H1 (cell line): ENCODE data around the gene SPOCK1. TPM values are rescaled to one million over a fixed set of nuclear protein-coding genes. Genes with fewer than 3 reads are reported as not detected.

Experiments used
- CTCF ChIA-PET: fragments of 300-600 bp; sonication (Branson Sonifier 250); formaldehyde crosslinking; loops from one replicate; lab custom pipeline; 2021; ENCODE audit not compliant: partially characterized antibody; lab: Charles Lee
- POLR2A ChIA-PET: fragments of 300-600 bp; sonication (Branson Sonifier 250); formaldehyde crosslinking; loops from one replicate; lab custom pipeline; 2021; ENCODE audit warnings: inconsistent platforms; ENCODE audit not compliant: partially characterized antibody; lab: Charles Lee
- DNase-seq, 2 experiments: peaks; one replicate each; pipeline versions ENCODE4 v3.0.0 to v3.0.0-alpha.2; 2010 to 2022; ENCODE audit warnings: low spot score in 2 of 2, low read depth in 1 of 2, mixed read lengths in 1 of 2
- FAIRE-seq: peaks from 2 replicates; lab custom pipeline; 2011; peaks lifted over from hg19 to GRCh38; lab: Jason Lieb, UNC
- H2AFZ ChIP-seq: 2 replicates; pipeline ENCODE4 v1.8.1; 2012; ENCODE audit warnings: low read length, inconsistent platforms
- H2AK5ac ChIP-seq: 2 replicates; pipeline ENCODE4 v1.6.1; 2013; ENCODE audit warnings: low read depth, low read length
- H2BK120ac ChIP-seq: replicated peaks from 2 replicates; pipeline ENCODE3; 2013; ENCODE audit warnings: low read depth, low read length, inconsistent platforms
- H2BK12ac ChIP-seq: 2 replicates; pipeline ENCODE4 v1.6.1; 2013; ENCODE audit warnings: low read depth, low read length
- H2BK15ac ChIP-seq: 2 replicates; pipeline ENCODE4 v1.6.1; 2013; ENCODE audit warnings: low read length
- H2BK20ac ChIP-seq: 2 replicates; pipeline ENCODE4 v1.6.1; 2013; ENCODE audit warnings: low read length
- H2BK5ac ChIP-seq: 2 replicates; pipeline ENCODE4 v1.6.1; 2013; ENCODE audit warnings: low read depth, low read length
- H3K14ac ChIP-seq: 2 replicates; pipeline ENCODE4 v1.6.1; 2013; ENCODE audit warnings: inconsistent platforms; ENCODE audit not compliant: insufficient read length
- H3K18ac ChIP-seq: 2 replicates; pipeline ENCODE4 v1.6.1; 2013; ENCODE audit warnings: low read length; ENCODE audit errors: extremely low read depth
- H3K23ac ChIP-seq: 2 replicates; pipeline ENCODE4 v1.6.1; 2013; ENCODE audit warnings: inconsistent platforms; ENCODE audit not compliant: insufficient read length
- H3K23me2 ChIP-seq: 2 replicates; pipeline ENCODE4 v1.6.1; 2013; ENCODE audit warnings: low read depth, low read length
- H3K27ac ChIP-seq: 2 replicates; pipeline ENCODE4 v1.6.1; 2011; ENCODE audit warnings: low read depth, low read length, inconsistent platforms
- H3K27me3 ChIP-seq, 4 experiments: replicated peaks in 1 of 4; 1 replicate in 1 of 4; 2 replicates in 3 of 4; pipeline versions ENCODE4 v1.6.1 to v1.8.1; 2011 to 2013; ENCODE audit warnings: low read length in 3 of 4, mild to moderate bottlenecking in 3 of 4, inconsistent platforms in 2 of 4, mixed read lengths in 2 of 4, moderate library complexity in 1 of 4; ENCODE audit not compliant: control insufficient read depth in 3 of 4, insufficient read depth in 3 of 4; ENCODE audit errors: extremely low read depth in 1 of 4
- H3K36me3 ChIP-seq, 4 experiments: 2 replicates each; pipeline versions ENCODE4 v1.6.1 to v1.8.1; 2011 to 2013; ENCODE audit warnings: mild to moderate bottlenecking in 4 of 4, low read length in 3 of 4, moderate library complexity in 2 of 4, control low read depth in 1 of 4, inconsistent platforms in 1 of 4; ENCODE audit not compliant: insufficient read depth in 4 of 4, control insufficient read depth in 2 of 4
- H3K4ac ChIP-seq: replicated peaks from 2 replicates; pipeline ENCODE3; 2013; ENCODE audit warnings: low read length, low read depth, mixed read lengths, inconsistent platforms; ENCODE audit not compliant: insufficient read length
- H3K4me1 ChIP-seq, 4 experiments: replicated peaks in 1 of 4; 1 replicate in 1 of 4; 2 replicates in 3 of 4; pipeline versions ENCODE4 v1.6.1 to v1.8.1; 2011 to 2013; ENCODE audit warnings: low read length in 3 of 4, inconsistent platforms in 2 of 4, mixed read lengths in 1 of 4; ENCODE audit not compliant: insufficient read depth in 4 of 4, control insufficient read depth in 3 of 4
- H3K4me2 ChIP-seq, 2 experiments: 2 replicates each; pipeline versions ENCODE4 v1.6.1 to v1.8.1; 2011 to 2013; ENCODE audit warnings: low read depth in 2 of 2, low read length in 2 of 2, control low read depth in 1 of 2, inconsistent platforms in 1 of 2, mild to moderate bottlenecking in 1 of 2; ENCODE audit not compliant: insufficient read depth in 1 of 2
- H3K4me3 ChIP-seq, 4 experiments: fragments of 200-600, 300-600 bp in 1 of 4; sonication (generic), shearing (Covaris generic), sonication (Bioruptor Twin) in 1 of 4; 2 replicates each; pipeline versions ENCODE4 v1.5.1 to v1.8.1; 2011 to 2016; ENCODE audit warnings: low read length in 4 of 4, low read depth in 3 of 4, control low read depth in 2 of 4, inconsistent platforms in 2 of 4, mild to moderate bottlenecking in 2 of 4, mixed read lengths in 1 of 4, moderate library complexity in 1 of 4; ENCODE audit not compliant: insufficient read depth in 2 of 4; ENCODE audit errors: extremely low read depth in 1 of 4
- H3K56ac ChIP-seq: replicated peaks from 2 replicates; pipeline ENCODE3; 2013; ENCODE audit warnings: low read depth, mild to moderate bottlenecking, mixed read lengths, low read length, inconsistent platforms; ENCODE audit not compliant: insufficient read length
- H3K79me1 ChIP-seq: 2 replicates; pipeline ENCODE4 v1.6.1; 2013; ENCODE audit warnings: low read depth, low read length, control low read depth
- H3K79me2 ChIP-seq, 2 experiments: 2 replicates each; pipeline versions ENCODE4 v1.6.1 to v1.8.1; 2012 to 2013; ENCODE audit warnings: low read length in 2 of 2, mild to moderate bottlenecking in 2 of 2, inconsistent platforms in 1 of 2; ENCODE audit not compliant: insufficient read depth in 2 of 2, control insufficient read depth in 1 of 2
- H3K9ac ChIP-seq, 4 experiments: replicated peaks in 1 of 4; 1 replicate in 1 of 4; 2 replicates in 3 of 4; pipeline versions ENCODE4 v1.6.1 to v1.8.1; 2011 to 2013; ENCODE audit warnings: low read depth in 3 of 4, low read length in 3 of 4, control low read depth in 2 of 4, mild to moderate bottlenecking in 2 of 4, moderate library complexity in 2 of 4, inconsistent platforms in 1 of 4; ENCODE audit errors: extremely low read depth in 1 of 4
- H3K9me3 ChIP-seq, 2 experiments: 2 replicates each; pipeline versions ENCODE4 v1.6.1 to v1.8.1; 2012 to 2013; ENCODE audit warnings: mild to moderate bottlenecking in 2 of 2, moderate library complexity in 2 of 2, control low read depth in 1 of 2, inconsistent platforms in 1 of 2, low read depth in 1 of 2, low read length in 1 of 2, mixed read lengths in 1 of 2; ENCODE audit not compliant: insufficient read depth in 2 of 2
- H4K20me1 ChIP-seq, 2 experiments: replicated peaks in 1 of 2; 2 replicates each; pipeline versions ENCODE3 to v1.8.1; 2011 to 2013; ENCODE audit warnings: inconsistent platforms in 2 of 2, low read length in 2 of 2, mild to moderate bottlenecking in 1 of 2; ENCODE audit not compliant: insufficient read depth in 2 of 2, control insufficient read depth in 1 of 2
- H4K5ac ChIP-seq: 2 replicates; pipeline ENCODE4 v1.6.1; 2013; ENCODE audit warnings: low read length, low read depth, mixed read lengths, inconsistent platforms; ENCODE audit not compliant: insufficient read length
- H4K8ac ChIP-seq: 2 replicates; pipeline ENCODE4 v1.8.0; 2013; ENCODE audit warnings: mild to moderate bottlenecking, moderate library complexity, low read length, inconsistent platforms; ENCODE audit not compliant: insufficient read depth; ENCODE audit errors: extremely low read depth
- H4K91ac ChIP-seq: replicated peaks from 2 replicates; pipeline ENCODE3; 2013; ENCODE audit warnings: low read length, mixed read lengths, inconsistent platforms; ENCODE audit not compliant: insufficient read length
- EP300 ChIP-seq, 2 experiments: IDR thresholded peaks; 1 replicate in 1 of 2; 2 replicates in 1 of 2; pipeline ENCODE4 v1.6.1; 2011 to 2012; ENCODE audit warnings: low read depth in 2 of 2, low read length in 2 of 2, mild to moderate bottlenecking in 2 of 2, borderline replicate concordance in 1 of 2, inconsistent platforms in 1 of 2, moderate library complexity in 1 of 2
- NRF1 ChIP-seq: IDR thresholded peaks from 2 replicates; pipeline ENCODE4 v1.6.1; 2011; ENCODE audit warnings: mild to moderate bottlenecking, low read depth, low read length, improper control_type of control experiment
- SIX5 ChIP-seq: IDR thresholded peaks from 2 replicates; pipeline ENCODE4 v1.6.1; 2011; ENCODE audit warnings: mild to moderate bottlenecking, low read depth, low read length
- WGBS, 2 experiments: shearing (Covaris generic) in 1 of 2; methylation state at CpG; one replicate each; pipeline versions ENCODE4 v1.1.6 to v1.1.7; 2013 to 2015; ENCODE audit warnings: low lambda C conversion rate in 2 of 2, mixed read lengths in 2 of 2, inconsistent platforms in 1 of 2, low coverage in 1 of 2, missing lambda C conversion rate in 1 of 2; ENCODE audit not compliant: insufficient replicate concordance in 2 of 2, insufficient coverage in 1 of 2, insufficient read length in 1 of 2; ENCODE audit errors: extremely low coverage in 1 of 2, missing lambda C conversion rate in 1 of 2; 5-methylcytosine and 5-hydroxymethylcytosine counted together
- polyA plus RNA-seq, 7 experiments: library from polyadenylated mRNA; depleted of rRNA in 3 of 7; stranded (reverse) in 5 of 7; unstranded in 2 of 7; fragments of >200 nt in 5 of 7; fragments of 200-250 nt in 2 of 7; gene quantifications; 1 replicate in 5 of 7; 2 replicates in 1 of 7; 4 replicates in 1 of 7; pipeline versions ENCODE4 v1.2.1 to v1.2.3, GENCODE V29; 2011 to 2013; ENCODE audit warnings: missing spikeins in 2 of 7, mixed read lengths in 2 of 7
- total RNA-seq: library from RNA; stranded (reverse); fragmentation: NEBNext Ultra II Directional; extraction: Animal tissue kit (Norgen Biotek cat#: 25700); gene quantifications from 2 replicates; pipeline ENCODE4 v1.2.1, GENCODE V29; 2021

SPOCK1 gene
- total and polyA plus RNA-seq, 2 of the 8 experiments (the other 6 are each of a cell fraction or from before 2014, with no cell fraction given) = 6.9 to 18.1 TPM

DNA sequence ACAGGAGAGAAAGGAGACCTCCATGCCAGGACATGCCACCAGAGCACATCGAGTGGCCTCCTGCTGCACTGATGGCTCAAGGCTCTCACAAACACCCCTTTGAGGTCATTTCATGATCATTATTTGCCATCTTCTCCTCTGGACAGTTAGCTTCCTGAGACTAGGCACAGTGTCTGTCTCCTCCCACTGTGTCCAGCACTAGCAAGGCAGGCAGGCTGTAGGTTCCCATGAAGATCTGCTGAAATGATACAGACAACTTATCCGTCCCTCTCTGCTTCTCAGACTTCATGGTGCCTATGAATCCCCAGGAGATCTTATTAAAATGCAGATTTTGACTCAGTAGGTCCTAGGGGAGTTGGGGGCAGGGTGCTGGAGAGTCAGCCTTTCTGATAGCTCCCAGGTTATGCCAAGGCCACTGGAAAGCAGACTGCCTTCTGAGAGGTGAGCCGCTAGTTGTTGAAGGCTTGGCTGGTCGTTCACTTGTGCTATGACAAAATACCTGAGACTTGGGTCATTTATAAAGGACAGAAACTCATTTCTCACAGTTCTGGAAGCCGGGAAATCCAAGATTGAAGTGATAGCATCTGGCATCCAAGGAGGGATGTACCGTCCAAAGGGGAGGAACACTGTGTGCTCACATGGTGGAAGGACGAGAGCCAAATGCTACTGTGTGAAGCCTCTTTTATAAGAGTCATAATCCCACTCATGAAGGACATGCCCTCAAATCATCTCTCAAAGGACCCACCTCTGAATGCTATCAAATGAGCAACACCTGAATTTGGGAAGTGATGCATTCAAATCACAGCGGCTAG, 183.4 kb downstream of the SPOCK1 start:
- Histone ChIP-seq H3K79me2 (no peaks in the 10 kb centered on the region), H3K23me2 (no peaks in the 10 kb centered on the region), H3K79me1 (no peaks in the 10 kb centered on the region), H2BK5ac (no peak overlapping the region), H4K91ac (no peak overlapping the region), H3K14ac (no peak overlapping the region), H3K4ac (no peak overlapping the region), H4K20me1 (no peaks in the 10 kb centered on the region), H3K36me3 (no peaks in the 10 kb centered on the region), H3K18ac (no peak overlapping the region), H2AFZ (no peak overlapping the region), H3K27me3 (no peaks in the 10 kb centered on the region), H3K27ac (no peak overlapping the region), H2BK120ac (no peak overlapping the region), H2BK15ac (no peak overlapping the region), H4K5ac (no peak overlapping the region), H2BK12ac (no peak overlapping the region), H4K8ac (no peak overlapping the region), H3K4me3 (no peak overlapping the region), H2AK5ac (no peak overlapping the region), H3K4me1 (peaks cover 0 to 8% (median 3%) of the 10 kb centered on the region in 4 experiments), H3K4me2 (no peak overlapping the region), H2BK20ac (no peak overlapping the region), H3K9ac (no peak overlapping the region), H3K56ac (no peak overlapping the region), H3K23ac (no peak overlapping the region), H3K9me3 (no peaks in the 10 kb centered on the region)
- 90% methylated on average over 8 of the region's 8 CpGs; no CpG with 5 or more reads in 1 of the 2 experiments for WGBS, 2 experiments
- ChIA-PET CTCF (interaction anchor here (0.9 to 1.6 kb wide), 5 partner anchors 9 to 233 kb away, joined by 3 to 7 read pairs (median 3); no protein-coding TSS in a partner anchor), POLR2A (no interaction called here)
- DNase-seq (no peak), FAIRE-seq (no peak)
- TF ChIP-seq SIX5 (no peak), EP300 (IDR thresholded peaks at IDR 0.05; ENCODE audit: borderline replicate concordance in 1 of 2, low read depth in 2 of 2, low read length in 2 of 2) (no peak), NRF1 (no peak)
